ENCODE measurements around the gene GOLGA7B.
"Not testable (repeated sequence)": the region's sequence is repeated elsewhere in the genome, so short reads cannot be mapped to it uniquely, and the experiment has no call there.

GOLGA7B gene

DNA sequence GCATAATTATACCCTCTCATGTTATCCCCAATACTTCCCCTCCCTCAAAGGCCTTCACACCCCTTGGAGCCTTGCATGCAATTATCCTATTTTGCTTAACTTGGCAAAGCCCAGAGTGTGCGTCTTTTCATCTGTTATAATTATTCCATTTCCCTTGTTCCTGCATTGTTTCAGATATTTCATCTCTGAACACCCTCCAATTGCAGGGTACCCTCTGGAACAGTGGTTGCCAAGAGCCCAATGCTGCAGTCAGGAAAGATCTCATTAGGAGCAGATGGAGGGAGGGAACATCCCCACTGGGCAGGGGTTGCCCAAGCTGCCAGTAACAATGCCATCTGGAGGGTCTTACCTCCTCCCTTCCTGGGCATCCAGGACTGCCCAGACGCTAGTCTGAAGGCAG is 18.4 kb upstream of the GOLGA7B start:
- DNase-seq (ENCODE audit: low spot score), result no peak

DNA sequence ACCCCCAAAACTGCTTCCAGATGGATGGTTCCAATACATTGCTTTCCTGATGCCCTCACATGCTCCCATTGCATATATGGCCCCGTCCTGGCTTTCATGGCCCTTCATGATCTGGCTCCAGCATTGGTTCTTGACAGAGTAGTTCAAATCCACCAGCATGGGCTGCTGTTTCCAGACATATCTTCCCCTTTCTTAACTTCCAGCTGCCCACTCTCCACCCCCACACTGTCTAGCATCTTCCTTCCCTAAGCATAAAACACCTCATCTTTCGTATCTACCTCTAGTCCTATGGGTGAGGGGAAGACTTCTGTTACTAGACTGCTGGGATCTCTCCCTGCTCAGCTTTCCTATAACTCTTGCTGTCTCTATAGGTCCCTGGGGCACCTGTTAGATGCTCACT is 13.2 kb upstream of the GOLGA7B start:
- DNase-seq (ENCODE audit: low spot score), result no peak

DNA sequence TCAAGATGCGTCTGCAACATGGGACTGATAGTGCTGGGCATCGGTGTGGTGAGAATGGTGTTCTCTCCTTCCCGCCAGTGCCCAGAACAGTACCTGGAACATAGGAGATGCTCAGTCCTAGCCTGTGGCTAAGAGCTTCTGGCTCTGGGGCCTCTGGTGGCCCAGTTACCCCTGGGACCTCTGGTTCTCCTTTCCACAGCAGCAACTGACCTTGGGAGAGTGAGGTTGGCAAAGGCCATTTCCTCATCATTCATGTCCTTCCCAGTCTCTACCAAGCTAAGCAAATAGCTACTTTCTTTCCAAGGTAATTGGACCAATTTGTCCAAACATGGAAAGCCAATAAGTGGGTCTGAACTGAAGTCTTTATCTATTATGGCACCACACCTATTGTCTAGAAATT is 11.6 kb upstream of the GOLGA7B start:
- no peak for DNase-seq (ENCODE audit: low spot score)

DNA sequence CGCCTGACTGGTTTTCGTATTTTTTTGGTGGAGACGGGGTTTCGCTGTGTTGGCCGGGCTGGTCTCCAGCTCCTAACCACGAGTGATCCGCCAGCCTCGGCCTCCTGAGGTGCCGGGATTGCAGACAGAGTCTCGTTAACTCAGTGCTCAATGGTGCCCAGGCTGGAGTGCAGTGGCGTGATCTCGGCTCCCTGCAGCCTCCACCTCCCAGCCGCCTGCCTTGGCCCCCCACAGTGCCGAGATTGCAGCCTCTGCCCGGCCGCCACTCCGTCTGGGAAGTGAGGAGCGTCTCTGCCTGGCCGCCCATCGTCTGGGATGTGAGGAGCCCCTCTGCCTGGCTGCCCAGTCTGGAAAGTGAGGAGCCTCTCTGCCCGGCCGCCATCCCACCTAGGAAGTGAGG is 8.5 kb upstream of the GOLGA7B start:
- not testable (repeated sequence) for DNase-seq (ENCODE audit: low spot score)

DNA sequence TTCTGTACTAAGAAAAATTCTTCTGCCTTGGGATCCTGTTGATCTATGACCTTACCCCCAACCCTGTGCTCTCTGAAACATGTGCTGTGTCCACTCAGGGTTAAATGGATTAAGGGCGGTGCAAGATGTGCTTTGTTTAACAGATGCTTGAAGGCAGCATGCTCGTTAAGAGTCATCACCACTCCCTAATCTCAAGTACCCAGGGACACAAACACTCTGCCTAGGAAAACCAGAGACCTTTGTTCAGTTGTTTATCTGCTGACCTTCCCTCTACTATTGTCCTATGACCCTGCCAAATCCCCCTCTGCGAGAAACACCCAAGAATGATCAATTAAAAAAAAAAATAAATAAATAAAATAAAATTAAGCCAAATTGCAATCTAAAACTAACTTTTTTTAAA is 7.5 kb upstream of the GOLGA7B start:
- not testable (repeated sequence) for DNase-seq (ENCODE audit: low spot score)

DNA sequence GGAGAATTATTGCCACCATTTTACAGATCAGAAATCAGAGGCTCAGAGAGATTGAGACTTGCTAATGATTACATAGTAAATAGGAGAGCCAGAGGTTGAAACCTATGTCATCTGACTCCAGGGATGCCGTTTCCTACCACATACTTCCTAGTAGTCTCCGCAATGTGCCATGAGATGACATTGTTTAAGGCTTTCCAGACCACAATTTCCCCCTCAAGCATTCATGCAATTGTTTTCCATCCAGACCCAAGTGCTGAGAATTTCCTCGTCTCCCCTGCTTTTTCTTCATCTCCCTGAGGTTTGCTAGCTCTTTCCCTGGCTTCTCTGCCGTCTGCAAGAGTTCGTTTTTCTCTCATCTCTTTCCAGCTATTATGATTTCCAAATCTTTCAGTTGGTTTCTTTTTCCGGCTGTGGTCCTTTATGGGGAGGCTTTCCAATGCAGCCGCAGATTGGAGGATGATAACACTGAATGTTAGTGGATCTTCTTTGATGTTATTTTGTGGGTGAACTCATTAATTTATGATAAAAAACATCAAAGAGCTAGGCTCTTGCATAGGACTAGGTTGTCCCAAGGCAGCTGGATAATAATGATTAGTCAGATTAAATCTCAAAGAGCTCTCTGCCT is 6.9 kb upstream of the GOLGA7B start:
- no peak for DNase-seq (ENCODE audit: low spot score)

DNA sequence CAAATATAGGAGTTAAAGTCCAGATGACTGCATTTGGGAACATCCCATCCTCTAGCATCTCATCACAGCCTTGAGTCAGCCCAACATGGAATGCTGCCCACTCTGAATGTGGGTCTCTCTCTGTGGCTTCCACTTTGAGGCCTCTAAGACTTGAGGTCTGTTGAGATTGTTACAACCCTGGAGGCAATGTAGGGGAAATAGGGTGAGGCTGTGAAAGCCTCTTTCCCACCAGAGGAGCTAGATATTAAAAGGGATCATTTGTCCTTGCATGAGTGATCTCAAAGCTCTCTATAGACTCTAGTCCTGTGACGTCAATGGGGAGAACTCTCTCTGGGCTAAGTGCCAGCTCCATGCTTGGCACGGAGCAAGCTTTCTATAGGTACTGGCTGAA is 6.4 kb upstream of the GOLGA7B start:
- no peak for DNase-seq (ENCODE audit: low spot score)

DNA sequence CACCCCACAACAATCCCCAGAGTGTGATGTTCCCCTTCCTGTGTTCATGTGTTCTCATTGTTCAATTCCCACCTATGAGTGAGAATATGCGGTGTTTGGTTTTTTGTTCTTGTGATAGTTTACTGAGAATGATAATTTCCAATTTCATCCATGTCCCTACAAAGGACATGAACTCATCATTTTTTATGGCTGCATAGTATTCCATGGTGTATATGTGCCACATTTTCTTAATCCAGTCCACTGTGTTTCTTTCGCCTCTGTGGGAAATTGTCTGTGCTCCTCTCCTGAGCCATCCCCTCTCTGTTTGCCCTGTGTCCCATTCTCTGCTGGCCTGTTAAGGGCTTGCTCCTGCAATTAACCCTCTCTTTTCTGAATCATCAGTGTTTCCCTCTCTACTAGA is 5.7 kb upstream of the GOLGA7B start:
- DNase-seq (ENCODE audit: low spot score), result not testable (repeated sequence)

DNA sequence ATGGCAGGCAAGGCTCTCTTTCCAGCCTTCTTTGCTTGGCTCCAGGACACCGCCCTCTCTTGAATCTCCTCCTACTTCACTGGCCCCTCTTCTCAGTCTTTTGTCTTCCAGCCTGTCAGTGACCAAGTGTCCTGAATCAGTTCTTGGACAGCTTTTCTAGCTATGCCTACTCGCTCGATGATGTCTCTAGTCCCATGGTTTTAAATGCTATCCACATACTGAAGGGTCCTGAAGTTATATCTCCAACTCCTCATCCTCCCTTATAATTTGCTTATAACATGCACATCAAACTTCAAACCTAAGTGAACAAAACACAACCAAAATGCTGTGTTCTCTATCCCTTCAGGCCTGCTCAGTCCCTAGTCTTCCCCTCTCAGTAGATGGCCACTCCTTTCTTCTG is 5.0 kb upstream of the GOLGA7B start:
- DNase-seq (ENCODE audit: low spot score), result no peak

DNA sequence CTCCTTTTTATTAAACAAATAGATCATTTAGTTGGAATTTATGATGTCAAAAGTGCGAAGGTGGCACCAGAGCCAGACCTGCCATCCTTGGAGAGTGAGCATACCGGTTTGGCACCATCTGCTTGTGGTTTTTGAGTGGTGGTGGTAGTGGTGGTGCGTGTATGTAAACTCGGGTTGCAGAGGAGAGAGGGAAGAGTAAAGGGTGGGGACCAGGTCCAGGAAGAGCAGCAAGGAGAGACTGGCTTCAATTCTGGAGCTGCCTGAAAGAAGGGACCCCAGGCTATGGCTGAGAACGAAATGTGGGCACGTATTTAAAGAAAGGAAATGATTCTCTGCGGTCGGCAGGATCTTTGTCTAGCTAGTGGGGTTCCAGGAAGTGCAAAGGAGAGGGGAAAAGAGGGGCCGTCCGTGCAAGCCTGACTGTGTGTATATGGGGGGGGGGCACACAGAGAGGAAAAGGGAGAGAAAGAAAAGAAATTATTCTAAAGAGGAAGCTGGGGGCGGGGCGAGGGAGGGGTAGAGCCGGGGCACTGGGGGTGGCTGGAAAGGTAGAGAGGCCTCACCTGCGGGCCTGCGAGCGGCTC is 448 bp upstream of the GOLGA7B start:
- DNase-seq (ENCODE audit: low spot score), result no peak

DNA sequence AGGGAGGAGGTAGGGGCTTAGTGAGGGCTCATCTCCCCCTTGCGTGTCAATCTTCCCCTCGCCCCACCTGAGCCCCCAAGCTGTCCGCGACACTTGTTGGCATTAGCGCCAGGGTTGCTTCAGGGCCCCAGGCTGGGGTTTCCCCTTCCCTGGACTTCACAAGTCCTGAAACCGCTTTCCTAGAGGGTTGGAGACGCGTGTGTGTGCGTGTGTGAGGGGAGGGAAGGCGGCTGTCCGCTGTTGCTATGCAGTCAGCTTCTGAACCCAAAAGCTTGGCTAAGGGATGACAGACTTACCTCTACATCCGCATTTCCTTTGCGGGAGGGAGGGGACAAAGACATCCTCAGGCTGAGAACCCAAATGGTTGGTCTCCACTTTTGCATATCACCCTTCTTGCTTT is 803 bp downstream of the GOLGA7B start:
- no peak for DNase-seq (ENCODE audit: low spot score)

DNA sequence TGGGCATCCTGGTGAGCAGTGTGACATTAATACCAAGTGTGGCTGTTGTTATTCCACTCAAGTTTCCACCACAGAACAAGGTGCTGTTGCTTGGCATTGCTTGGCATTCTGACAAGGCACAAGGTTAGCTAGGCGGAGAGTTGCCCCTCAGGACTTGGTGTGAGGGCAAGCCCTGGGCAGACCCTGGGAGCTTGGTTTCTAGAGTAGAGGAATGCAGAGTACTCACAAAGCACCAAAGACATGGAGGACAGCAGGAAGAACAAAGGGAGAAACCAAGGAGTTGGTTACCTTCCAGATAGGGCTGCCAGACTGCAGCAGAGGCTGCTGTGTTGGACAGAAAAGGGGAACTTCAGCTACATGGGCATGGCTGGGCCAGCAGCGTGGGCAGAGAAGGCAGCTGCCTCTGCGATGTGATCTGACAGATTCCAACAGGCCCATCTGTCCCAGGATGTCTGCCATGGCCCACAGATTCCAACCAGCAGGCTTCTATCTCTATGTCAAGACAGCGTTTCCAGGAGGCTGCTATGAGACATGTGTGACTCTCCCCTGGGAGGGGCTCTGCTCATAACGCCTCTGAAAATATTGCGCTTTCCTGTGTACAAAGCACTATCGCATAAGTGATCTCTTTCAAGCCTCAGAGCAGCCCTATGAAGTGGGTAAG is 1.8 kb downstream of the GOLGA7B start:
- DNase-seq (ENCODE audit: low spot score), result no peak

DNA sequence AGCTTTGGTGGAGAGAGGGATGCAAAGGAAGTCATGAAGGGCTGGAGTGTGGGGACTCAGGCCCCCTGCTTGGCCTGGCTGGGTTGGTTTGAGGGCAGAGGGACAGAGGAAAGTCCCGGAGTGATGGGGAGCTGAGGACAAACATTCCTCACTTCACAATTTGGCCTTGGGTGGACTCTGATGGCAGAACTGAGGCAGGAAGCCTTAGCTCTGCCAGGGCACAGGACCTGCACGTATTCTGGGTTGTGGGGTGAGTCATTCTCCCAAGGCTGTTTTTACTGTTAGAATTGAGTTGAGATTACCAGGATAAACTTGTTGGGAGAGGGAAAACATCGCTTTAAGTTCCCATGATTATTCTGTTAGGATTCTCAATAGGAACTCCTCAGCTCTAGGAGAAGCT is 2.6 kb downstream of the GOLGA7B start:
- DNase-seq (ENCODE audit: low spot score), result no peak

DNA sequence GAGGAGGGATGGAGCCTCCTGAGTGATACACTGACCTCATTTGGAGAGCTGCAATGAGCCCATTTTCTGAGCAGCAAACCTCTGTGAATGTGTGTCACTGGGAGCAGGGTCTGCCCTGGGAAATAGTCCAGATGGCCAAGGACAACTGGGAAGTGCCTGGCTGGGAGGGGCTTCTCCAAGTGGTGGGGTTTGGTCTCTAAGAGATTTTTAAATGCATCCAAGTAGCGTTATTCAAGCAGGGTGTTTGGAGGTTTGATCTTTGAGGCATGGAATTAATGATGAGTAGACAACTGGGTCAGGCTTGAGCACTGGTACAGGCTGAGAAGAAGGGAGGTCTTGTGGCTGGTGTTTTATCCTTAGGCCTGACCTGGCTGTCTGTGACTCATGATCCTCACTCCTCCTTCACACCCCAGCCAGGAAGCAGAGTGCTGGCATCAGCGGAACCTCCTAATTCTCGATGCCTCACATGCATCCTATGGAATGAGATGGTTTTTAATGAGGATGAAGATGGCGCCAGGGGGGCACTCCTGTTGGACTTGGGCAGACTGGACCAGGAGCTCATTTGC is 3.3 kb downstream of the GOLGA7B start:
- no peak for DNase-seq (ENCODE audit: low spot score)

DNA sequence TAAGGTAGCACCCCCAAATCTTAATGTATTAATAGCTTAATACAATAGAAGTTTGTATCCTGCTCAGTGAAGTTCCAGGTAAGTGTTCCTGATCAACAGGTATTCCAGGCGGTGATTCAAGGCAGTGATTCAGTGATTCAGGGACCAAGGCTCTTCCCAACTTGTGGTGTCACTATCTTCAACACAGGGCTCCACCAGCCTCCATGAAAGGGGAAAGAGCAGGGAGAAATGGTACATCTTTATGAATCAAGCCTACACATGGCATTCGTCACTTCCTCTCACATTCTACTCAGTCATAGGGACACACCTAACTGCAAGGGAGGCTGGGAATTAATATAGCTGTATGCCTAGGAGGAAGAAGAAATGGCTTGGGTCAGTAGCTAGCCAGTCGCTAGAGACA is 5.1 kb downstream of the GOLGA7B start:
- no peak for DNase-seq (ENCODE audit: low spot score)

DNA sequence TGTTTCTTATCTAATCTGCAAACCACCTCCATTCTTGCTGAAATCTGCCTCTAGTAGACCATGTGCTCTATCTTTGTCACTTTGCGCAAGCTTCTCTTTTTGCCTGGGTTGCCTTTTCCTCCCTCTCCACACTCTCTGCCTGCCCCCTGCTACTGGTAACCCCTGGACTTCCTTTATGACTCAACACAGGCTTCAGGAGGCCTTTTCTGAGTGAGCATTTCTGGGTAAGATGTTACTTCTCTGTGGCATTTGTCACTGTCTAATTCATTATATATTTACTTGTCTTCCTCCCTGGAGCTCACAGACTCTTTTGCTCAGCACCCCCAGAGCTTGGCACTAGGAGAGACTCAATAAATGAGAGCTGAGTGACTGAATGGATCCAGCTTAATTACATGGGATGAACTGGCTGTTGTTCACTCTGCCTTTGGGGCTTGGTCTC is 8.4 kb downstream of the GOLGA7B start:
- DNase-seq (ENCODE audit: low spot score), result no peak

DNA sequence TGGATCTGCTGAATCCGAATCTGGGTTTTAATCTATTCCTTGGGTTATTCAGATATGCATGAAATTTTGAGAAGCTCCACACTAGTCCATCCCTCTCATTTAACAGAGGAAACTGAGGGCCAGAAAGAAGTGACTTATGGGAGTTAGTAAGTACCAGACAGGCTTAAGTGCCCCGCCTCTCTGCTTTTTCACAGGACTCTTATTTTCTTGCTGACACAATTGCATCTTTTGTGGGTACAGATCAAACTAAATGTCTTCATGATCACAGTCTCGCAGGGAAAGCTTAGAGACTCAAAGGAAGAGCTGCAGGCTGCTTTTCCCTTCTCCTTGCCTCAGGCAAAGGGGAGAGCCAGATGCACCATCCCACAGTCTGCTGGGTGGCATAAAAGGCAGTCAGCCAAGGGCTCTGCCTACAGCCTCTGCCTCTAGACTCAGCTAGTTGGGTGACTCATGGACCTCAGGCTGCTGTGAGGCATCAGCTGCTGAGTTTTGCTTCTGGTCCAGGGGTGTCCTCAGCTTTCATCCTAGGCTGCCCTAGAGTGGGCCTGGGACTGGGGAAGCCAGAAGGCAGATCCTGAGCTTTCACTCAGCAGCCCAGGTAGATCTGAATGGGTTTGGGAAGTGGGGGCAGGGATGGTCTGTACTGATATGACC is 11.6 kb downstream of the GOLGA7B start:
- DNase-seq (ENCODE audit: low spot score), result no peak

DNA sequence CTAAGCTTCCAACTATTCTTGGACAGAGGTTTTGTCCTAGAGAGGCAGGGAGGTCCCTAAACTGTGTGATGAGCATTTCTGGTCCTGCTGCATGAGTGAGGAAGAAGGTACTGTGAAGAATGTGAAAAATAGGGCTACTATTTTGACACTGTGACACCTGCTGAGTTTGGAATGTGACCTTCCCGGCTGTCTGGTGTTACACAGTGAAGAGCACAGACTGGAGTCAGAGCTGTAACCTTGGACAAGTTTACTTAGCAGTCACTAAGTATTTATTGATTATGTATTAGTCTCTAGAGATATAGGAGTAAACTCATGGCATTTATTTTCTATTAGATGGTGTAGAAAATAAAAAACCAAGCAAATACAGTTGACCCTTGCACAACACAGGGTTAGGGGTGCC is 12.3 kb downstream of the GOLGA7B start:
- DNase-seq (ENCODE audit: low spot score), result no peak

DNA sequence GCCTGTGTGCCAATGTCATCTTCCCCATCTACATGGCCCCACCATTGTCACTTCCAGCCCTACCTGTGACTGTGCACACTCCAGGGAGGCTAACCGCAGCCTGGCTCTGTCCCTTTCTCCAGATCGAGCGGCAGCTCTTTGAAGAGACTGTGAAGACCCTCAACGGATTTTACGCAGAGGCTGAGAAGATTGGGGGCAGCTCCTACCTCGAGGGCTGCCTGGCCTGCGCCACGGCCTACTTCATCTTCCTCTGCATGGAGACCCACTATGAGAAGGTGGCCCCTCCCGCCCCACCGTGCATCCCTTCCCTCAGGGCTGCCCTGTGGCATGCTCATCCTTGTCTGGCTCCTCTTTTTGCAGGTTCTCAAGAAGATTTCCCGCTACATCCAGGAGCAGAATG is 14.2 kb downstream of the GOLGA7B start:
- DNase-seq (ENCODE audit: low spot score), result no peak

DNA sequence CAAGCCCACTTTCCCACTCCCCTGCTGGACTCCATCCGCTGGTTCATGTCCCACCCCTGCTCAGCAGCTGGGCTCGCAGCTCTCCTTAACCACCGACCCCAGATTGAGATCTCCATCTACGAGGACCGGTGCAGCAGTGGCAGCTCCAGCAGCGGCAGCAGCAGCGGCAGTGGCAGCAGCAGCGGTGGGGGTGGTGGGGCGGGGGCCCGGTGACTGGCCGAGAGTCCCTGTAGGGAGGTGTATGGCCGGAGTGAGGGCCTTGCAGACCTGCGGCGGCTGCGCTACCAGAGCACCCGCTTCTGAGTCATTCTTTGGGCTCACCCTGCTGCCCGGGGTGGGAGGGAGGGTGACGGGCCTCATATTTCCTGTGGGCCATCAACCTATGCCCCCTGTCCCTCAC is 15.8 kb downstream of the GOLGA7B start:
- no peak for DNase-seq (ENCODE audit: low spot score)

DNA sequence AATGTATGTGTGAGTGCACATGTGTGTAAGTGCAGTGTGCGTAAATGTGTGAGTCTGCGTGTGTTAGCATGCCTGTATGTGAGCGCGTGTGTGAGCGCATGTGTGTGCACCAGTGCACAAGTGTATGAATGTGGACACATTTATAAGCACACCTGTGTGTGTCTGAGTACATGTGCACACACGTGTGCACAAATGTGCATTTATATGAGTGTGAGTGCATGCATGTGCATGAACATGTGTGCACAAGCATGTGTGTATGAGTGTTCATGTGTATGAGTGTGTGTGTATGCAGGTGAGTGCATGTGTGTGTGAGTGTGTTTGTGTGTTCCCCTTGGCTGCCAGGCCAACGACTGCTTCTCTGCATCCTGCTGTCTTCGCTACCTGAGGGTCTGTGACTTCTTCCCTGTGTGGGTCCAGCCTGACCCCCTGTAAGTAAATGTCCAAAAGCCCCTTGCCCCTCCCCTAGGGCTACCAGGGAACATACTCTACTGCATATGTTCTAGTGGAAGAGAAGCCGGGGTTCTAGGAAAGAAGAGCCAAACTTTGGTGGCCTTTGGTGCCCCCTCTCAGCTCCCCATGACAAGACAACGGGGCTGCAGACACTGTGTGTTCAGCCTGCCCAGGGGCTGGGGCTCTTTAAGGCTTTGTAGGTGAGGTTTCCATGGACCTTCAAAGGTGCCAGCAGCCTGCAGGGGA is 17.0 kb downstream of the GOLGA7B start:
- no peak for DNase-seq (ENCODE audit: low spot score)

DNA sequence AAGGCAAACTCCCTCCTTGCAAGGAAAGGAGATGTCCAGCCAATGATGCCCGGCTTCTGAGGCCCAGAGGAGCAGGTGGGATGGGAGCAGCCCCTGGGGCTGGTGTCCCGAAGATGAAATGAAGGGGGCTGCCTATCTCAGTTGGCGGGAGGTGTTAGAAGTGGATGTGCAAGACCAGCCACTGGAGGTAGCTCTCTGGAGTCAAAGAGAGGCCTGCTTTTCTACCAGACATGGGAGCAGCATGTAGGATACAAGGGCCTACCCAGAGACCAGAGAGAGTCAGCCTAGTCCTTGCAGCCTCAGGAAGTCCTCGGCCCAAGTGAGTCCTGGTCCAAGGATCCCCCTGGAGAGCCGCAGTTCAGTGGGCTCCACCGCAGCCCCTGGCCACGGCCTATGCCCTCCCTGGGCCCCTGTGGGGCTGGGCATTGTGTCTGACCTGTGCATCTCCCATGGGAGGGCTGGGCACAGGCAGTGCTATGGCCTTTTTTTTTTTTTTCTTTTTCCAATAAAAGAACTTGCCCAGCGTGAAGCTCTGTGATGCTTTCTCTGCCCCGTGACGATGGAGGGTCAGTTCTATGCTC is 17.7 kb downstream of the GOLGA7B start:
- no peak for DNase-seq (ENCODE audit: low spot score)
